Ishikawa (cell line): ENCODE data around the gene USB1.

Experiments used
- CEBPB ChIP-seq: IDR thresholded peaks from 2 replicates; pipeline ENCODE4 v1.6.1; 2012
- CREB1 ChIP-seq: IDR thresholded peaks from 2 replicates; pipeline ENCODE4 v1.6.1; 2012; ENCODE audit warnings: low read depth
- EGR1 ChIP-seq: IDR thresholded peaks from 2 replicates; pipeline ENCODE4 v1.6.1; 2012
- EP300 ChIP-seq: IDR thresholded peaks from 2 replicates; pipeline ENCODE4 v1.6.1; 2012; ENCODE audit warnings: borderline replicate concordance
- FOXM1 ChIP-seq: IDR thresholded peaks from 2 replicates; pipeline ENCODE4 v1.6.1; 2012; ENCODE audit warnings: low read depth, borderline replicate concordance
- MAX ChIP-seq: IDR thresholded peaks from 2 replicates; pipeline ENCODE4 v1.6.1; 2012
- NFIC ChIP-seq: IDR thresholded peaks from 2 replicates; pipeline ENCODE4 v1.6.1; 2012
- RAD21 ChIP-seq: IDR thresholded peaks from 2 replicates; pipeline ENCODE4 v1.6.1; 2012; ENCODE audit warnings: low read depth
- TAF1 ChIP-seq: IDR thresholded peaks from 2 replicates; pipeline ENCODE4 v1.6.1; 2012; ENCODE audit warnings: low read depth, mild to moderate bottlenecking
- TCF12 ChIP-seq: IDR thresholded peaks from 2 replicates; pipeline ENCODE4 v1.6.1; 2012; ENCODE audit warnings: low read depth
- TEAD4 ChIP-seq: IDR thresholded peaks from 2 replicates; pipeline ENCODE4 v1.6.1; 2012
- YY1 ChIP-seq: IDR thresholded peaks from 2 replicates; pipeline ENCODE4 v1.6.1; 2012; ENCODE audit warnings: low read depth
- ZBTB7A ChIP-seq: IDR thresholded peaks from 2 replicates; pipeline ENCODE4 v1.6.1; 2012; ENCODE audit warnings: low read depth
- TF ChIP-seq, protein P1 (sequence below): IDR thresholded peaks from 2 replicates; pipeline ENCODE4 v1.6.1; 2012
- TF ChIP-seq, protein P2 (sequence below): IDR thresholded peaks from 2 replicates; pipeline ENCODE4 v1.6.1; 2012; ENCODE audit warnings: low read depth, mild to moderate bottlenecking

Gene USB1

DNA sequence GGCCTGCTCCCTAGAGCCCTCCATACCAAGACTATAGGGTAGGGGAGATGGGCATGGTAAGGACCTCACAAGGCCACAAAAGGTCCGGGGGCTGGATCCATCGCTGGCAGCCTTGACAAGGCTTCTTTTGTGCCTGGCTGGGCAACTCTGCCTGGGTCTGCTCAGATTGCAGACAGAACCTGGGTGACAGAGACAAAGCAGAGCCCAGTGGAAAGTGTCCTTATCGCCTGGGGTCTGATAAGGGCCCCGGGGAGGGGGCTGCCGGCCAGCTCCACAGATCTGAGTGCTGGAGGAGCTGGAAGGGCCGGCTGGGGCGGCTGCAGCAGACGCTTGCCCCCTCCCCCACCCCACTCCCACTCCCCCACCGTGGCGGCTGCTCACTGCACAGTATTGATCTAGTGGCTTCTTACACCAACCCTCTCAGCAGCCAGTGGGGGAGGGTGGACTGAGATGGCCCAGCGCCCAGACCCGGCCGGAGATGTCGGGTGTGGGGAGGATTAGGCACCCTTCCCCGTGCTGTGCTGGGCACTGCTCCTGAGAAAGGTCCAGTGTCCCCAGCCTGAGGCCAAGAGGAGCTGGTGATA, 31.6 kb downstream of the USB1 start:
- TF ChIP-seq EP300 = no peak
- no peak for TF ChIP-seq TCF12
- no peak for TF ChIP-seq RAD21

DNA sequence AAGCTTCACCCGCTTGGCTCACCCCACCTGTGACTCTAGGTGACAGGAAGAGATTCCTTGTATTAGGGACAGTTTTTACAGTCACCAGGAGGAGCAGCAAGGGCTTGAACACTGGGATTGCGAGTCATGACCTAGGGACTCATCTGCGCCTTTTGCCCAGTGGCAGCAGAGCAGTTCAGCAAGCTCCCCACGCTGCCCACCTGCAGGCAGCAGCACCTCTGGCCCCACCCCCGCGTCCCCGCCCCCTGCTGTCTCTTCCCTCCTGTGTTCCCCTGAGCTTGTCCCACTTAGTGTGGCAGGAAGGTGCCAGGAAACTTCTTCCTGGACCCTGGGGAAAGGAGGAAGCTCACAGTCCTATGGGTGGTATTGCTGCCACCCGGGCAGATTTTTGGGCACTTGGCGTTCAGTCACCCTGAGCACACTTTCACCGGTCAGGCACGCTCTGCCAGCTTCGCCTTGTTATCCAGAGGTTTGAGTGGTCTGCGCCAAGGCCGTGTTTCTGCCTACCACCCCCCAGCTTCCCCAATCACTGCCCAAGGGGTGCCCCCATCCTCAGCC, 33.0 kb downstream of the USB1 start:
- TF ChIP-seq, protein P1, sequence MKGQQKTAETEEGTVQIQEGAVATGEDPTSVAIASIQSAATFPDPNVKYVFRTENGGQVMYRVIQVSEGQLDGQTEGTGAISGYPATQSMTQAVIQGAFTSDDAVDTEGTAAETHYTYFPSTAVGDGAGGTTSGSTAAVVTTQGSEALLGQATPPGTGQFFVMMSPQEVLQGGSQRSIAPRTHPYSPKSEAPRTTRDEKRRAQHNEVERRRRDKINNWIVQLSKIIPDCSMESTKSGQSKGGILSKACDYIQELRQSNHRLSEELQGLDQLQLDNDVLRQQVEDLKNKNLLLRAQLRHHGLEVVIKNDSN = no peak
- TF ChIP-seq, protein P2, sequence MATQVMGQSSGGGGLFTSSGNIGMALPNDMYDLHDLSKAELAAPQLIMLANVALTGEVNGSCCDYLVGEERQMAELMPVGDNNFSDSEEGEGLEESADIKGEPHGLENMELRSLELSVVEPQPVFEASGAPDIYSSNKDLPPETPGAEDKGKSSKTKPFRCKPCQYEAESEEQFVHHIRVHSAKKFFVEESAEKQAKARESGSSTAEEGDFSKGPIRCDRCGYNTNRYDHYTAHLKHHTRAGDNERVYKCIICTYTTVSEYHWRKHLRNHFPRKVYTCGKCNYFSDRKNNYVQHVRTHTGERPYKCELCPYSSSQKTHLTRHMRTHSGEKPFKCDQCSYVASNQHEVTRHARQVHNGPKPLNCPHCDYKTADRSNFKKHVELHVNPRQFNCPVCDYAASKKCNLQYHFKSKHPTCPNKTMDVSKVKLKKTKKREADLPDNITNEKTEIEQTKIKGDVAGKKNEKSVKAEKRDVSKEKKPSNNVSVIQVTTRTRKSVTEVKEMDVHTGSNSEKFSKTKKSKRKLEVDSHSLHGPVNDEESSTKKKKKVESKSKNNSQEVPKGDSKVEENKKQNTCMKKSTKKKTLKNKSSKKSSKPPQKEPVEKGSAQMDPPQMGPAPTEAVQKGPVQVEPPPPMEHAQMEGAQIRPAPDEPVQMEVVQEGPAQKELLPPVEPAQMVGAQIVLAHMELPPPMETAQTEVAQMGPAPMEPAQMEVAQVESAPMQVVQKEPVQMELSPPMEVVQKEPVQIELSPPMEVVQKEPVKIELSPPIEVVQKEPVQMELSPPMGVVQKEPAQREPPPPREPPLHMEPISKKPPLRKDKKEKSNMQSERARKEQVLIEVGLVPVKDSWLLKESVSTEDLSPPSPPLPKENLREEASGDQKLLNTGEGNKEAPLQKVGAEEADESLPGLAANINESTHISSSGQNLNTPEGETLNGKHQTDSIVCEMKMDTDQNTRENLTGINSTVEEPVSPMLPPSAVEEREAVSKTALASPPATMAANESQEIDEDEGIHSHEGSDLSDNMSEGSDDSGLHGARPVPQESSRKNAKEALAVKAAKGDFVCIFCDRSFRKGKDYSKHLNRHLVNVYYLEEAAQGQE = no peak
- no peak for TF ChIP-seq TAF1
- TF ChIP-seq EGR1 = no peak
- TF ChIP-seq EP300 = no peak
- no peak for TF ChIP-seq ZBTB7A
- no peak for TF ChIP-seq MAX
- TF ChIP-seq YY1 = no peak
- TF ChIP-seq CREB1 = no peak
- no peak for TF ChIP-seq CEBPB
- no peak for TF ChIP-seq FOXM1
- TF ChIP-seq RAD21 = no peak
- TF ChIP-seq TCF12 = no peak
- no peak for TF ChIP-seq NFIC
- no peak for TF ChIP-seq TEAD4

- TF ChIP-seq MAX (no peak), EP300 (no peak), TAF1 (no peak), RAD21 (no peak), YY1 (no peak), EGR1 (no peak), FOXM1 (no peak), TEAD4 (no peak), NFIC (no peak), CEBPB (no peak), CREB1 (no peak), TCF12 (no peak)
Measured at GRCh38 chr16:58034774-58035173, 33.6 kb downstream of the USB1 start.

- TF ChIP-seq TCF12 (no peak), FOXM1 (no peak), NFIC (peak; percentile 41; the same call in 1 of the 2 replicates)
Measured at GRCh38 chr16:58035356-58036170, 34.4 kb downstream of the USB1 start.

- TF ChIP-seq ZBTB7A = no peak
- TF ChIP-seq MAX = no peak
- TF ChIP-seq RAD21 = no peak
- TF ChIP-seq CEBPB = no peak
Measured at GRCh38 chr16:58036943-58037342, 35.7 kb downstream of the USB1 start.

DNA sequence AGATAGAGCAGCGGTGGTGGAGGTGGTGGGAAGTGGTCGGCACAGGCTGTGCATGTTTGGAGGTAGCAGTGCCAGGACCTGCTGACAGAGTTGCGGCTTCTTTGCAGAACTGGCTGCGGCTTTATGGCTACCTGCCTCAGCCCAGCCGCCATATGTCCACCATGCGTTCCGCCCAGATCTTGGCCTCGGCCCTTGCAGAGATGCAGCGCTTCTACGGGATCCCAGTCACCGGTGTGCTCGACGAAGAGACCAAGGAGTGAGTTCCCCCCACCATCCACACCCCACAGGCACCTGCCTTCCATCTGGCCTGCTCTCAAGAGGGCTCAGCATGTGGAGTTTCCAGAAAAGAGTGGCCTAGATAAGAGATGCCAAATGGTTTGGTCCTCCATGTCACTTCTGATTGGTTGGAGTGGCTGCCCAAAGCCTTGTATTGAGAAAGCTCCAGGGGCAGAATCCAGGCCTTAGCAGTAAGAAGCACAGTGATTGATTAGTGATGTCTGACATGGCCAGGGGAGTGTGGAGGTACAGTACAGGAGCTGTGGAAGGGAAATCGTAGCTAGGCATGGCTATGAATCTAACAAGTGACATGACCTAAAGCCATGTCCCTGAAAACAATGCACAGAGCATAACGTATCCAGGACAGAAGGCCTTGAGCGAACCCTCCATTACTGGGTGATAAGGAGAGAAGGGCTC, 36.3 kb downstream of the USB1 start:
- TF ChIP-seq, protein P1 = no peak
- TF ChIP-seq, protein P2 = no peak
- TF ChIP-seq FOXM1 (no peak), ZBTB7A (no peak), RAD21 (no peak), TAF1 (no peak)
